K562 (cell line): Measurements from ENCODE around the gene MEF2B. TPM values are rescaled to one million over a fixed set of nuclear protein-coding genes. Genes with fewer than 3 reads are reported as not detected.
A peak's percentile ranks its signal among the peaks of the same experiment; 100 is the strongest.

Experiments used
- ATAC-seq: fragments of 200-7000 bp; cut with Tn5 transposase; 3 replicates; pipeline ENCODE4 v1.9.1; 2020; ENCODE audit warnings: moderate library complexity
- BruUV-seq: library from RNA; stranded (reverse); fragments of 400-500 nt; replicated peaks from 2 replicates; lab custom pipeline; 2021; lab: Mats Ljungman, UMichigan
- CTCF ChIA-PET: fragments of 300-600 bp; formaldehyde crosslinking; extraction: SDS; loops from one replicate; lab custom pipeline; 2021; ENCODE audit warnings: low intra/inter-chr PET ratio; lab: Yijun Ruan, JAX
- POLR2A ChIA-PET: fragments of 300-600, 350-650 bp; sonication (Branson Sonifier 250); formaldehyde crosslinking; extraction: SDS; loops from one replicate; lab custom pipeline; 2021; ENCODE audit warnings: antibody characterized with exemption, inconsistent platforms; lab: Yijun Ruan, JAX
- DNase-seq, 4 experiments: peaks; one replicate each; pipeline versions ENCODE4 v3.0.0 to v3.0.0-alpha.2; 2011 to 2018; ENCODE audit warnings: low spot score in 3 of 4, mixed read lengths in 3 of 4; ENCODE audit errors: extremely low read depth in 1 of 4
- FAIRE-seq: peaks from 2 replicates; lab custom pipeline; 2011; peaks lifted over from hg19 to GRCh38; lab: Jason Lieb, UNC
- H2AFZ ChIP-seq: 2 replicates; pipeline ENCODE4 v1.6.0; 2011; ENCODE audit warnings: low read depth, low read length, control low read depth, inconsistent platforms
- H3K27ac ChIP-seq: fragments of 200-600 bp; 3 replicates; pipeline ENCODE4 v1.8.0; 2011; ENCODE audit warnings: low read depth, mild to moderate bottlenecking, control low read depth, inconsistent platforms, low read length, moderate library complexity, mixed read lengths; ENCODE audit errors: extremely low read depth
- H3K27me3 ChIP-seq, 2 experiments: fragments of 300-600 bp in 1 of 2; 2 replicates in 1 of 2; 3 replicates in 1 of 2; pipeline versions ENCODE4 v1.6.0 to v1.8.0; 2011; ENCODE audit warnings: inconsistent platforms in 2 of 2, low read length in 2 of 2, mild to moderate bottlenecking in 1 of 2, mixed read lengths in 1 of 2, moderate library complexity in 1 of 2; ENCODE audit not compliant: control insufficient read depth in 2 of 2, insufficient read depth in 2 of 2
- H3K36me3 ChIP-seq: fragments of 300-600 bp; 3 replicates; pipeline ENCODE4 v1.8.0; 2011; ENCODE audit warnings: mild to moderate bottlenecking, low read length, inconsistent platforms; ENCODE audit not compliant: control insufficient read depth, insufficient read depth
- H3K4me1 ChIP-seq, 2 experiments: fragments of 200-600 bp in 1 of 2; replicated peaks in 1 of 2; 2 replicates in 1 of 2; 3 replicates in 1 of 2; pipeline versions ENCODE4 v1.5.1 to v1.8.0; 2011; ENCODE audit warnings: inconsistent platforms in 2 of 2, low read length in 2 of 2, mild to moderate bottlenecking in 1 of 2, mixed read lengths in 1 of 2, moderate library complexity in 1 of 2; ENCODE audit not compliant: control insufficient read depth in 2 of 2, insufficient read depth in 2 of 2
- H3K4me2 ChIP-seq: 2 replicates; pipeline ENCODE4 v1.6.1; 2011; ENCODE audit warnings: low read length, control low read depth, inconsistent platforms, mixed read lengths; ENCODE audit not compliant: insufficient read depth
- H3K4me3 ChIP-seq: fragments of 200-600 bp; sonication (generic), shearing (Covaris generic); 2 replicates; pipeline ENCODE4 v1.5.1; 2016; ENCODE audit warnings: control low read depth, inconsistent platforms
- H3K79me2 ChIP-seq: fragments of 200-600 bp; 3 replicates; pipeline ENCODE4 v1.8.0; 2011; ENCODE audit warnings: low read length, inconsistent platforms; ENCODE audit not compliant: control insufficient read depth, insufficient read depth
- H3K9ac ChIP-seq, 2 experiments: 2 replicates each; pipeline versions ENCODE4 v1.6.0 to v1.6.1; 2011; ENCODE audit warnings: low read depth in 2 of 2, low read length in 2 of 2, control low read depth in 1 of 2, inconsistent platforms in 1 of 2, mild to moderate bottlenecking in 1 of 2, mixed read lengths in 1 of 2; ENCODE audit not compliant: insufficient read depth in 1 of 2
- H3K9me1 ChIP-seq: one replicate; pipeline ENCODE4 v1.6.0; 2011; ENCODE audit warnings: inconsistent platforms, mild to moderate bottlenecking, low read length, moderate library complexity; ENCODE audit not compliant: control insufficient read depth, insufficient read depth
- H3K9me3 ChIP-seq: replicated peaks from 2 replicates; pipeline ENCODE4 v1.5.1; 2011; ENCODE audit warnings: low read depth, low read length, inconsistent platforms; ENCODE audit not compliant: control insufficient read depth, insufficient read depth
- H4K20me1 ChIP-seq: replicated peaks from 2 replicates; pipeline ENCODE4 v1.6.1; 2011; ENCODE audit warnings: low read length, inconsistent platforms, mixed read lengths; ENCODE audit not compliant: control insufficient read depth, insufficient read depth
- HIVEP1 ChIP-seq: fragments of 250-450 bp; sonication (Bioruptor Pico); IDR thresholded peaks from 2 replicates; pipeline ENCODE4 v1.4.0; 2020; ENCODE audit warnings: mild to moderate bottlenecking
- KDM4B ChIP-seq, 2 experiments: fragments of 450-650 bp in 1 of 2; sonication (generic) in 1 of 2; IDR thresholded peaks; 2 replicates each; pipeline ENCODE4 v1.6.1; 2016 to 2017; ENCODE audit warnings: borderline replicate concordance in 2 of 2, antibody characterized with exemption in 1 of 2, low read depth in 1 of 2, mild to moderate bottlenecking in 1 of 2
- RBM15 ChIP-seq: fragments of 200-400 bp; formaldehyde crosslinking; IDR thresholded peaks from 2 replicates; pipeline ENCODE4 v1.6.1; 2018; ENCODE audit warnings: mild to moderate bottlenecking, low read length, moderate library complexity; ENCODE audit not compliant: insufficient read depth
- SNRNP70 ChIP-seq: fragments of 200-400 bp; formaldehyde crosslinking; optimal IDR thresholded peaks from 2 replicates; pipeline ENCODE3; 2017; ENCODE audit warnings: low read depth, low read length
- SRSF9 ChIP-seq: fragments of 200-400 bp; formaldehyde crosslinking; IDR thresholded peaks from 2 replicates; pipeline ENCODE4 v1.6.1; 2017; ENCODE audit warnings: low read depth, low read length, borderline replicate concordance
- TRIM24 ChIP-seq, 2 experiments: fragments of 450-650 bp; IDR thresholded peaks; 2 replicates each; pipeline ENCODE4 v1.6.1; 2016
- ZBTB7A ChIP-seq: IDR thresholded peaks from 2 replicates; pipeline ENCODE4 v1.6.1; 2011; ENCODE audit warnings: low read depth, mild to moderate bottlenecking, low read length, moderate library complexity, borderline replicate concordance; ENCODE audit not compliant: control insufficient read depth
- ZNF764 ChIP-seq: fragments of 250-450 bp; sonication (Bioruptor Pico); IDR thresholded peaks from 2 replicates; pipeline ENCODE4 v1.4.0; 2020; ENCODE audit warnings: low read depth, mild to moderate bottlenecking, moderate library complexity
- WGBS: fragments of 100-300 bp; shearing (Covaris generic); methylation state at CpG from one replicate; pipeline ENCODE4 v1.1.6; 2016; ENCODE audit warnings: low coverage, mixed read lengths; ENCODE audit not compliant: insufficient coverage; ENCODE audit errors: missing lambda C conversion rate; 5-methylcytosine and 5-hydroxymethylcytosine counted together
- in situ Hi-C: fragments of 300-500 bp; cut with MboI; formaldehyde crosslinking; loops from 4 replicates; pipeline ENCODE4 v1.15.0; 2018; ENCODE audit warnings: inconsistent platforms, mixed read lengths
- intact Hi-C: fragments of 100-400 bp; cut with micrococcal nuclease; formaldehyde crosslinking; loops from 2 replicates; pipeline ENCODE4 v1.14.2; 2022
- polyA plus RNA-seq, 8 experiments: library from polyadenylated mRNA; depleted of rRNA in 4 of 8; stranded (reverse) in 5 of 8; unstranded in 3 of 8; fragments of >200 nt; fragmentation: Nextera tagmentation in 2 of 8; fragmentation: Illumina TruSeq in 1 of 8; extraction: Ambion mirVana in 2 of 8; extraction: Trizol in 1 of 8; gene quantifications; 2 replicates each; pipeline versions ENCODE4 v1.2.1 to v1.2.3, GENCODE V29; 2011 to 2014; ENCODE audit warnings: inconsistent platforms in 1 of 8, missing spikeins in 1 of 8
- total RNA-seq, 7 experiments: library from RNA; depleted of rRNA in 6 of 7; stranded (reverse); fragments of >200 nt in 6 of 7; fragmentation: Illumina TruSeq in 2 of 7; extraction: Trizol in 2 of 7; gene quantifications; 2 replicates each; pipeline versions ENCODE4 v1.2.1 to v1.2.3, GENCODE V29; 2011 to 2021; ENCODE audit warnings: low replicate concordance in 1 of 7
- TF ChIP-seq, protein P1 (sequence below): sonication (generic); formaldehyde crosslinking; IDR thresholded peaks from 2 replicates; pipeline ENCODE4 v1.8.1; 2023; ENCODE audit warnings: mild to moderate bottlenecking, missing genetic modification reagents, moderate library complexity
- TF ChIP-seq, protein P2 (sequence below): sonication (generic); formaldehyde crosslinking; IDR thresholded peaks from 2 replicates; pipeline ENCODE4 v1.8.1; 2023; ENCODE audit warnings: missing genetic modification reagents, mild to moderate bottlenecking, borderline replicate concordance
- TF ChIP-seq, protein P3 (sequence below): IDR thresholded peaks from 2 replicates; pipeline ENCODE4 v1.6.1; 2011; ENCODE audit not compliant: insufficient read length; ENCODE audit errors: extremely low read depth
- TF ChIP-seq, protein P4 (sequence below): sonication (generic); formaldehyde crosslinking; IDR thresholded peaks from 2 replicates; pipeline ENCODE4 v1.8.1; 2023; ENCODE audit warnings: mild to moderate bottlenecking, missing genetic modification reagents

MEF2B gene
- total and polyA plus RNA-seq, 9 of the 15 experiments (the other 6 are each of a cell fraction or from before 2014, with no cell fraction given), result 0.14 to 1.9 (median 0.71) TPM; not detected in 3

DNA sequence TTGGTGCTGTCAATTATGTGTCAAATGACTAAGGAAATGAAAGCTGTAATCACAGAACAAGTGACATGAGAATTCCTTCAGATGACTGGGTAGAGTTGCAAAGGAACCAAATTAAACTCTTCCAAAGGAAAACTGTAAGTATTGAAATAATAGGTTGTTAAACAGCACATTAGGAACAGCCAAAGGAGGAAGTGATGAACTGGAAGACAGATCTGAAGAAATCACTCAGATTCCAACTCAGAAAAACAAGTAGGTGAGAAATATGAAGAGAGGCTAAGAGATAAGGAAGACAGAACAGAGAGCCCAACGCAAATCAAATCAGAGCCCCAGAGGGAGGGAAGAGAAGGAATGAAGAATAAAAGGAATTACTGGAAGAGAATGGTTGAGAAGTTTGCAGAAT lies 47.2 kb downstream of the MEF2B start:
- 17% methylated on average over 1 of the region's 1 CpG for WGBS
- H3K9me3 ChIP-seq, result no peaks in the 10 kb centered on the region
- H3K4me3 ChIP-seq, result no peak overlapping the region
- no peaks in the 10 kb centered on the region for H3K9me1 ChIP-seq
- ChIA-PET POLR2A (interaction anchor here (0.8 kb wide), 1 partner anchor 14 kb away, joined by 3 read pairs; no protein-coding TSS in a partner anchor), CTCF (no interaction called here)
- H3K79me2 ChIP-seq, result no peaks in the 10 kb centered on the region; the same call in 2 of the 3 replicates
- in situ Hi-C loops, result no loop called here
- H3K4me1 ChIP-seq, result peaks cover 8 to 29% of the 10 kb centered on the region in 2 experiments
- BruUV-seq, result no TSS peak
- DNase-seq (no peak), ATAC-seq (no peak), FAIRE-seq (peak; percentile 26)
- H2AFZ ChIP-seq, result no peak overlapping the region
- no peak overlapping the region for H3K9ac ChIP-seq
- H3K4me2 ChIP-seq, result no peak overlapping the region
- intact Hi-C loops, result no loop called here
- peaks cover 49% of the 10 kb centered on the region for H3K36me3 ChIP-seq
- H3K27me3 ChIP-seq, result no peaks in the 10 kb centered on the region
- H4K20me1 ChIP-seq, result no peaks in the 10 kb centered on the region
- no peak overlapping the region for H3K27ac ChIP-seq
- TF ChIP-seq HIVEP1 (CRISPR knock-in tag) (no peak), SNRNP70 (no peak), ZNF764 (CRISPR knock-in tag) (no peak), ZBTB7A (no peak), SRSF9 (no peak), RBM15 (no peak), TRIM24 (IDR thresholded peaks at IDR 0.05) (no peak), KDM4B (IDR thresholded peaks at IDR 0.05; ENCODE audit: borderline replicate concordance in 2 of 2, low read depth in 1 of 2) (no peak)
- TF ChIP-seq, protein P1, sequence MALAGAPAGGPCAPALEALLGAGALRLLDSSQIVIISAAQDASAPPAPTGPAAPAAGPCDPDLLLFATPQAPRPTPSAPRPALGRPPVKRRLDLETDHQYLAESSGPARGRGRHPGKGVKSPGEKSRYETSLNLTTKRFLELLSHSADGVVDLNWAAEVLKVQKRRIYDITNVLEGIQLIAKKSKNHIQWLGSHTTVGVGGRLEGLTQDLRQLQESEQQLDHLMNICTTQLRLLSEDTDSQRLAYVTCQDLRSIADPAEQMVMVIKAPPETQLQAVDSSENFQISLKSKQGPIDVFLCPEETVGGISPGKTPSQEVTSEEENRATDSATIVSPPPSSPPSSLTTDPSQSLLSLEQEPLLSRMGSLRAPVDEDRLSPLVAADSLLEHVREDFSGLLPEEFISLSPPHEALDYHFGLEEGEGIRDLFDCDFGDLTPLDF (CRISPR knock-in tag), result no peak
- TF ChIP-seq, protein P2, sequence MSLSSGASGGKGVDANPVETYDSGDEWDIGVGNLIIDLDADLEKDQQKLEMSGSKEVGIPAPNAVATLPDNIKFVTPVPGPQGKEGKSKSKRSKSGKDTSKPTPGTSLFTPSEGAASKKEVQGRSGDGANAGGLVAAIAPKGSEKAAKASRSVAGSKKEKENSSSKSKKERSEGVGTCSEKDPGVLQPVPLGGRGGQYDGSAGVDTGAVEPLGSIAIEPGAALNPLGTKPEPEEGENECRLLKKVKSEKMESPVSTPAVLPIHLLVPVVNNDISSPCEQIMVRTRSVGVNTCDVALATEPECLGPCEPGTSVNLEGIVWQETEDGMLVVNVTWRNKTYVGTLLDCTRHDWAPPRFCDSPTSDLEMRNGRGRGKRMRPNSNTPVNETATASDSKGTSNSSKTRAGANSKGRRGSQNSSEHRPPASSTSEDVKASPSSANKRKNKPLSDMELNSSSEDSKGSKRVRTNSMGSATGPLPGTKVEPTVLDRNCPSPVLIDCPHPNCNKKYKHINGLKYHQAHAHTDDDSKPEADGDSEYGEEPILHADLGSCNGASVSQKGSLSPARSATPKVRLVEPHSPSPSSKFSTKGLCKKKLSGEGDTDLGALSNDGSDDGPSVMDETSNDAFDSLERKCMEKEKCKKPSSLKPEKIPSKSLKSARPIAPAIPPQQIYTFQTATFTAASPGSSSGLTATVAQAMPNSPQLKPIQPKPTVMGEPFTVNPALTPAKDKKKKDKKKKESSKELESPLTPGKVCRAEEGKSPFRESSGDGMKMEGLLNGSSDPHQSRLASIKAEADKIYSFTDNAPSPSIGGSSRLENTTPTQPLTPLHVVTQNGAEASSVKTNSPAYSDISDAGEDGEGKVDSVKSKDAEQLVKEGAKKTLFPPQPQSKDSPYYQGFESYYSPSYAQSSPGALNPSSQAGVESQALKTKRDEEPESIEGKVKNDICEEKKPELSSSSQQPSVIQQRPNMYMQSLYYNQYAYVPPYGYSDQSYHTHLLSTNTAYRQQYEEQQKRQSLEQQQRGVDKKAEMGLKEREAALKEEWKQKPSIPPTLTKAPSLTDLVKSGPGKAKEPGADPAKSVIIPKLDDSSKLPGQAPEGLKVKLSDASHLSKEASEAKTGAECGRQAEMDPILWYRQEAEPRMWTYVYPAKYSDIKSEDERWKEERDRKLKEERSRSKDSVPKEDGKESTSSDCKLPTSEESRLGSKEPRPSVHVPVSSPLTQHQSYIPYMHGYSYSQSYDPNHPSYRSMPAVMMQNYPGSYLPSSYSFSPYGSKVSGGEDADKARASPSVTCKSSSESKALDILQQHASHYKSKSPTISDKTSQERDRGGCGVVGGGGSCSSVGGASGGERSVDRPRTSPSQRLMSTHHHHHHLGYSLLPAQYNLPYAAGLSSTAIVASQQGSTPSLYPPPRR (CRISPR knock-in tag), result no peak
- TF ChIP-seq, protein P3, sequence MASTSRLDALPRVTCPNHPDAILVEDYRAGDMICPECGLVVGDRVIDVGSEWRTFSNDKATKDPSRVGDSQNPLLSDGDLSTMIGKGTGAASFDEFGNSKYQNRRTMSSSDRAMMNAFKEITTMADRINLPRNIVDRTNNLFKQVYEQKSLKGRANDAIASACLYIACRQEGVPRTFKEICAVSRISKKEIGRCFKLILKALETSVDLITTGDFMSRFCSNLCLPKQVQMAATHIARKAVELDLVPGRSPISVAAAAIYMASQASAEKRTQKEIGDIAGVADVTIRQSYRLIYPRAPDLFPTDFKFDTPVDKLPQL, result no peak
- TF ChIP-seq, protein P4, sequence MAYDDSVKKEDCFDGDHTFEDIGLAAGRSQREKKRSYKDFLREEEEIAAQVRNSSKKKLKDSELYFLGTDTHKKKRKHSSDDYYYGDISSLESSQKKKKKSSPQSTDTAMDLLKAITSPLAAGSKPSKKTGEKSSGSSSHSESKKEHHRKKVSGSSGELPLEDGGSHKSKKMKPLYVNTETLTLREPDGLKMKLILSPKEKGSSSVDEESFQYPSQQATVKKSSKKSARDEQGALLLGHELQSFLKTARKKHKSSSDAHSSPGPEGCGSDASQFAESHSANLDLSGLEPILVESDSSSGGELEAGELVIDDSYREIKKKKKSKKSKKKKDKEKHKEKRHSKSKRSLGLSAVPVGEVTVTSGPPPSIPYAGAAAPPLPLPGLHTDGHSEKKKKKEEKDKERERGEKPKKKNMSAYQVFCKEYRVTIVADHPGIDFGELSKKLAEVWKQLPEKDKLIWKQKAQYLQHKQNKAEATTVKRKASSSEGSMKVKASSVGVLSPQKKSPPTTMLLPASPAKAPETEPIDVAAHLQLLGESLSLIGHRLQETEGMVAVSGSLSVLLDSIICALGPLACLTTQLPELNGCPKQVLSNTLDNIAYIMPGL (CRISPR knock-in tag), result no peak
